SK-N-MC (cell line): Measurements from ENCODE around the gene C22orf23.

Source experiments
- EZH2 ChIP-seq: fragments of 200-600 bp; sonication (generic); IDR thresholded peaks from one replicate; pipeline ENCODE4 v1.6.1; 2017; ENCODE audit warnings: antibody characterized with exemption
- POLR2AphosphoS5 ChIP-seq: IDR thresholded peaks from 2 replicates; pipeline ENCODE4 v1.6.1; 2012; ENCODE audit warnings: mild to moderate bottlenecking, low read depth, low read length, borderline replicate concordance

DNA sequence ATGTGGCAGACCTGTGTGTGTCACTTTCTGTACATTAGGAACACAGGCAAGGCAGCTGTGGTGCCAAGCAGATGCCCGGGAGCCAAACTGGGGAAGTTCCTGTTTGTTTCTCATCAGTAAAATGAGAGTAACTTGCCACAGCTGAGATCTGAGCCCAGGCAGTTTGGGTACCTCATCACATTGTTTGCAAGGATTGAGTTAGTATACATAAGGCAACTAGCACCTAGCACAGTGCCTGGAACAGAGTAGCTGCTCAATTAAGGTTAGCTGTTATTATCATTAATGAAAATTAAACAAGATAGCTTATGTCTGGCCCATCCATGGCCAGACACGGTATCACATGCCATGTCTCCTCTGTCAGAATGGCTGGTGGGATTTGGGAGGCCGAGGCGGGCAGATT, 23.1 kb upstream of the C22orf23 start:
- TF ChIP-seq POLR2AphosphoS5 (no peak), EZH2 (no peak)
